HepG2 (cell line): ENCODE results near the gene HLA-B. TPM values are rescaled to one million over a fixed set of nuclear protein-coding genes. Genes with fewer than 3 reads are reported as not detected.
A peak's percentile ranks its signal among the peaks of the same experiment; 100 is the strongest.

ENCODE experiments used
- BORCS8-MEF2B ChIP-seq: sonication (generic); formaldehyde crosslinking; IDR thresholded peaks from 2 replicates; pipeline ENCODE4 v1.8.0; 2022; ENCODE audit warnings: mild to moderate bottlenecking, missing genetic modification reagents
- FOXA3 ChIP-seq: IDR thresholded peaks from 2 replicates; pipeline ENCODE4 v1.6.1; 2016; ENCODE audit warnings: missing genetic modification reagents, missing compliant biosample characterization
- HNF4G ChIP-seq, 2 experiments: sonication (generic) in 1 of 2; formaldehyde crosslinking in 1 of 2; IDR thresholded peaks; 2 replicates each; pipeline versions ENCODE4 v1.4.0 to v1.6.1; 2011 to 2020; ENCODE audit warnings: borderline replicate concordance in 2 of 2, low read depth in 2 of 2, mild to moderate bottlenecking in 2 of 2, low read length in 1 of 2, missing genetic modification reagents in 1 of 2, moderate library complexity in 1 of 2
- HOXA3 ChIP-seq: sonication (generic); formaldehyde crosslinking; IDR thresholded peaks from 2 replicates; pipeline ENCODE4 v1.5.0; 2020; ENCODE audit warnings: missing genetic modification reagents
- MBNL3 ChIP-seq: fragments of 250-450 bp; sonication (Bioruptor Pico); conservative IDR thresholded peaks from 2 replicates; pipeline ENCODE4 v1.8.0; 2022; ENCODE audit warnings: mild to moderate bottlenecking, inconsistent platforms
- NFATC3 ChIP-seq: sonication (generic); formaldehyde crosslinking; IDR thresholded peaks from 2 replicates; pipeline ENCODE4 v1.5.1; 2020; ENCODE audit warnings: mild to moderate bottlenecking, missing genetic modification reagents
- NFE2L1 ChIP-seq: sonication (generic); formaldehyde crosslinking; IDR thresholded peaks from 2 replicates; pipeline ENCODE4 v1.4.0; 2020; ENCODE audit warnings: missing genetic modification reagents, mild to moderate bottlenecking, borderline replicate concordance
- RAD51 ChIP-seq: fragments of 450-650 bp; IDR thresholded peaks from 2 replicates; pipeline ENCODE4 v1.6.1; 2016; ENCODE audit warnings: borderline replicate concordance
- SAP130 ChIP-seq: IDR thresholded peaks from 2 replicates; pipeline ENCODE4 v1.6.1; 2016; ENCODE audit warnings: low read depth
- SMAD9 ChIP-seq: sonication (generic); formaldehyde crosslinking; IDR thresholded peaks from 2 replicates; pipeline ENCODE4 v1.5.1; 2020; ENCODE audit warnings: mild to moderate bottlenecking, missing genetic modification reagents
- ZNF160 ChIP-seq: sonication (generic); formaldehyde crosslinking; IDR thresholded peaks from 2 replicates; pipeline ENCODE4 v1.8.0; 2022; ENCODE audit warnings: mild to moderate bottlenecking, inconsistent platforms, missing genetic modification reagents
- ZNF432 ChIP-seq: sonication (generic); formaldehyde crosslinking; IDR thresholded peaks from 2 replicates; pipeline ENCODE4 v1.5.0; 2020; ENCODE audit warnings: missing genetic modification reagents, mild to moderate bottlenecking, borderline replicate concordance
- ZNF546 ChIP-seq: sonication (generic); formaldehyde crosslinking; conservative IDR thresholded peaks from 2 replicates; pipeline ENCODE4 v1.8.1; 2023; ENCODE audit warnings: mild to moderate bottlenecking, missing genetic modification reagents
- ZNF549 ChIP-seq: sonication (generic); formaldehyde crosslinking; IDR thresholded peaks from 2 replicates; pipeline ENCODE4 v1.5.0; 2020; ENCODE audit warnings: missing genetic modification reagents
- ZNF607 ChIP-seq: sonication (generic); formaldehyde crosslinking; IDR thresholded peaks from 2 replicates; pipeline ENCODE4 v1.5.1; 2020; ENCODE audit warnings: missing genetic modification reagents, mild to moderate bottlenecking, borderline replicate concordance
- ZNF792 ChIP-seq: IDR thresholded peaks from 2 replicates; pipeline ENCODE4 v1.6.1; 2016
- polyA plus RNA-seq, 8 experiments: library from polyadenylated mRNA; depleted of rRNA in 3 of 8; stranded (reverse) in 7 of 8; unstranded in 1 of 8; fragments of >200 nt; fragmentation: Illumina TruSeq in 4 of 8; extraction: Trizol in 4 of 8; gene quantifications; 2 replicates each; pipeline versions ENCODE4 v1.2.1 to v1.2.3, GENCODE V29; 2011 to 2016; ENCODE audit warnings: low read depth in 4 of 8, missing spikeins in 1 of 8, mixed read lengths in 1 of 8; ENCODE audit not compliant: insufficient read depth in 1 of 8
- total RNA-seq, 5 experiments: library from RNA; depleted of rRNA; stranded (reverse); fragments of >200 nt; fragmentation: Illumina TruSeq; extraction: Trizol; gene quantifications; 2 replicates each; pipeline ENCODE4 v1.2.3, GENCODE V29; 2016; ENCODE audit warnings: low read depth in 1 of 5
- TF ChIP-seq, protein P1 (sequence below): sonication (generic); formaldehyde crosslinking; IDR thresholded peaks from 2 replicates; pipeline ENCODE4 v1.8.0; 2022; ENCODE audit warnings: mild to moderate bottlenecking, missing genetic modification reagents, moderate library complexity
- TF ChIP-seq, protein P2 (sequence below): conservative IDR thresholded peaks from 2 replicates; pipeline ENCODE4 v1.6.1; 2018; ENCODE audit warnings: missing genetic modification reagents
- TF ChIP-seq, protein P3 (sequence below): sonication (generic); formaldehyde crosslinking; IDR thresholded peaks from 2 replicates; pipeline ENCODE4 v1.8.1; 2023; ENCODE audit warnings: mild to moderate bottlenecking, missing genetic modification reagents
- TF ChIP-seq, protein P4 (sequence below): fragments of 450-650 bp; IDR thresholded peaks from 2 replicates; pipeline ENCODE4 v1.6.1; 2017

HLA-B gene
- total and polyA plus RNA-seq, 2 of the 13 experiments (the other 11 are each of a cell fraction or from before 2014, with no cell fraction given): 35.3 to 88.9 TPM

DNA sequence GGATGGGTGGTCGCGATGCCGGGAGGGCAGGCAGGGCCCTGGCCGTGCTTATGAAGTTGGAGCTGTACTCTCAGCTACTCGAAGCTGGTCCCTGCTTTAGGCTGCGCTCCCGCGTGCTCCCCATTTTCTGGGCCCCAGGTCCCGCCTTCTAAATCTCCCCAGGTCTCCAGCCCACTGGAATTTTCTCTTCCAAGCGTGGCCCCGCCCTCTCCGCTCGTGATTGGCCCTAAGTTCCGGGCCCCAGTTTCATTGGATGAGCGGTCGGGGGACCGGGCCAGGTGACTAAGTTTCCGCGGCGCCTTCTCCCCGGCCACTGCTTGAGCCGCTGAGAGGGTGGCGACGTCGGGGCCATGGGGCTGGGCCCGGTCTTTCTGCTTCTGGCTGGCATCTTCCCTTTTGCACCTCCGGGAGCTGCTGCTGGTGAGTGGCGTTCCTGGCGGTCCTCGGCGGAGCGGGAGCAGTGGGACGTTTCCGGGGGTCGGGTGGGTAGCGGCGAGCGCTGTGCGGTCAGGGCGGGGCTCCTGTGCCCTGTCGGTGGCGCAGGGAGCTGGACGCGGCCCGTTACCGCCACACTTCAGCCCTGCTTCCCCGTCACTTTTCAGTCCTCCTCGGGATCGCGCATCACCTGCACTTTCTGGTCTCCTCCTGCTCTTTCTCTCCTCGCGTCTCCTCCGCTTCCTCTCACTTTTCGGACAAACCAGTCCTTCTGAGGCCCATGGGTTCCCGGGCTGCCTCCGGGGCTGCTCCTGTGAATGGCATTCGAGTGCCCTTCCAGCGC, 46.5 kb upstream of the HLA-B start, which contains the start of gene MICA (continued):
- TF ChIP-seq, protein P1, sequence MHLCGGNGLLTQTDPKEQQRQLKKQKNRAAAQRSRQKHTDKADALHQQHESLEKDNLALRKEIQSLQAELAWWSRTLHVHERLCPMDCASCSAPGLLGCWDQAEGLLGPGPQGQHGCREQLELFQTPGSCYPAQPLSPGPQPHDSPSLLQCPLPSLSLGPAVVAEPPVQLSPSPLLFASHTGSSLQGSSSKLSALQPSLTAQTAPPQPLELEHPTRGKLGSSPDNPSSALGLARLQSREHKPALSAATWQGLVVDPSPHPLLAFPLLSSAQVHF (CRISPR knock-in tag): peak; percentile 94
- no peak for TF ChIP-seq MBNL3 (CRISPR knock-in tag)
- peak; percentile 93 for TF ChIP-seq ZNF546 (CRISPR knock-in tag)
- TF ChIP-seq, protein P2, sequence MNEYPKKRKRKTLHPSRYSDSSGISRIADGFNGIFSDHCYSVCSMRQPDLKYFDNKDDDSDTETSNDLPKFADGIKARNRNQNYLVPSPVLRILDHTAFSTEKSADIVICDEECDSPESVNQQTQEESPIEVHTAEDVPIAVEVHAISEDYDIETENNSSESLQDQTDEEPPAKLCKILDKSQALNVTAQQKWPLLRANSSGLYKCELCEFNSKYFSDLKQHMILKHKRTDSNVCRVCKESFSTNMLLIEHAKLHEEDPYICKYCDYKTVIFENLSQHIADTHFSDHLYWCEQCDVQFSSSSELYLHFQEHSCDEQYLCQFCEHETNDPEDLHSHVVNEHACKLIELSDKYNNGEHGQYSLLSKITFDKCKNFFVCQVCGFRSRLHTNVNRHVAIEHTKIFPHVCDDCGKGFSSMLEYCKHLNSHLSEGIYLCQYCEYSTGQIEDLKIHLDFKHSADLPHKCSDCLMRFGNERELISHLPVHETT (CRISPR knock-in tag): 0 out of 2 replicates have a peak, but pooled peaks have one; percentile 20
- TF ChIP-seq ZNF160 (CRISPR knock-in tag): peak; percentile 62; the same call in 1 of the 2 replicates
- TF ChIP-seq, protein P3, sequence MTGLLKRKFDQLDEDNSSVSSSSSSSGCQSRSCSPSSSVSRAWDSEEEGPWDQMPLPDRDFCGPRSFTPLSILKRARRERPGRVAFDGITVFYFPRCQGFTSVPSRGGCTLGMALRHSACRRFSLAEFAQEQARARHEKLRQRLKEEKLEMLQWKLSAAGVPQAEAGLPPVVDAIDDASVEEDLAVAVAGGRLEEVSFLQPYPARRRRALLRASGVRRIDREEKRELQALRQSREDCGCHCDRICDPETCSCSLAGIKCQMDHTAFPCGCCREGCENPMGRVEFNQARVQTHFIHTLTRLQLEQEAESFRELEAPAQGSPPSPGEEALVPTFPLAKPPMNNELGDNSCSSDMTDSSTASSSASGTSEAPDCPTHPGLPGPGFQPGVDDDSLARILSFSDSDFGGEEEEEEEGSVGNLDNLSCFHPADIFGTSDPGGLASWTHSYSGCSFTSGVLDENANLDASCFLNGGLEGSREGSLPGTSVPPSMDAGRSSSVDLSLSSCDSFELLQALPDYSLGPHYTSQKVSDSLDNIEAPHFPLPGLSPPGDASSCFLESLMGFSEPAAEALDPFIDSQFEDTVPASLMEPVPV: peak; percentile 82
- TF ChIP-seq ZNF607 (CRISPR knock-in tag): peak; percentile 96
- no peak for TF ChIP-seq NFATC3 (CRISPR knock-in tag)
- TF ChIP-seq ZNF792 (CRISPR knock-in tag): peak; percentile 85
- TF ChIP-seq SMAD9 (CRISPR knock-in tag): no peak; the same call in 1 of the 2 replicates
- TF ChIP-seq SAP130 (CRISPR knock-in tag): peak; percentile 87
- TF ChIP-seq HOXA3 (CRISPR knock-in tag): peak; percentile 64
- TF ChIP-seq ZNF432 (CRISPR knock-in tag): peak; percentile 18; the same call in 1 of the 2 replicates
- peak; percentile 84; the same call in 1 of the 2 replicates for TF ChIP-seq ZNF549
- 0 out of 2 replicates have a peak, but pooled peaks have one; percentile 6 for TF ChIP-seq RAD51
- no peak for TF ChIP-seq NFE2L1 (CRISPR knock-in tag)
- TF ChIP-seq FOXA3 (CRISPR knock-in tag): no peak
- TF ChIP-seq, protein P4, sequence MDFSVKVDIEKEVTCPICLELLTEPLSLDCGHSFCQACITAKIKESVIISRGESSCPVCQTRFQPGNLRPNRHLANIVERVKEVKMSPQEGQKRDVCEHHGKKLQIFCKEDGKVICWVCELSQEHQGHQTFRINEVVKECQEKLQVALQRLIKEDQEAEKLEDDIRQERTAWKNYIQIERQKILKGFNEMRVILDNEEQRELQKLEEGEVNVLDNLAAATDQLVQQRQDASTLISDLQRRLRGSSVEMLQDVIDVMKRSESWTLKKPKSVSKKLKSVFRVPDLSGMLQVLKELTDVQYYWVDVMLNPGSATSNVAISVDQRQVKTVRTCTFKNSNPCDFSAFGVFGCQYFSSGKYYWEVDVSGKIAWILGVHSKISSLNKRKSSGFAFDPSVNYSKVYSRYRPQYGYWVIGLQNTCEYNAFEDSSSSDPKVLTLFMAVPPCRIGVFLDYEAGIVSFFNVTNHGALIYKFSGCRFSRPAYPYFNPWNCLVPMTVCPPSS: no peak
- no peak for TF ChIP-seq HNF4G (IDR thresholded peaks at IDR 0.05; ENCODE audit: borderline replicate concordance, low read depth, low read length)
- no peak; the same call in 1 of the 2 replicates for TF ChIP-seq HNF4G (CRISPR knock-in tag; IDR thresholded peaks at IDR 0.05; ENCODE audit: borderline replicate concordance, low read depth)
- TF ChIP-seq BORCS8-MEF2B (CRISPR knock-in tag): no peak; the same call in none of the 2 replicates
